Astrocyte of the cerebellum (primary cell): Measurements from ENCODE around the gene MED12L.

Source experiments
- DNase-seq: peaks from one replicate; pipeline ENCODE4 v3.0.0-alpha.2; 2011; ENCODE audit warnings: low read depth
- H3K4me3 ChIP-seq: 2 replicates; pipeline ENCODE4 v1.5.1; 2011; ENCODE audit warnings: mild to moderate bottlenecking, low read depth, low read length, moderate library complexity
- CTCF ChIP-seq: IDR thresholded peaks from 2 replicates; pipeline ENCODE4 v1.5.1; 2012; ENCODE audit warnings: low read length, low read depth, moderate library complexity, mild to moderate bottlenecking; ENCODE audit errors: missing control alignments
- in situ Hi-C: cut with HindIII; loops from 2 replicates; pipeline ENCODE4 v1.10.0; 2017; ENCODE audit warnings: low sequenced_read_pairs

Gene MED12L

GRCh38 chr3:151305775-151306151 is 220.3 kb downstream of the MED12L start:
- H3K4me3 ChIP-seq = no peak overlapping the region
- in situ Hi-C loops = no loop called here
- TF ChIP-seq CTCF = no peak
- peak; percentile 34 for DNase-seq

GRCh38 chr3:151306168-151306810 is 220.8 kb downstream of the MED12L start:
- no peak for DNase-seq
- in situ Hi-C loops = no loop called here
- TF ChIP-seq CTCF = no peak
- H3K4me3 ChIP-seq = no peak overlapping the region

- TF ChIP-seq CTCF = no peak
- DNase-seq = no peak
- in situ Hi-C loops = no loop called here
- no peak overlapping the region for H3K4me3 ChIP-seq
These were observed 221.7 kb downstream of the MED12L start for GRCh38 chr3:151307131-151307530.

- DNase-seq = no peak
- no peak for TF ChIP-seq CTCF
- in situ Hi-C loops = no loop called here
- no peak overlapping the region for H3K4me3 ChIP-seq
These were observed 222.4 kb downstream of the MED12L start for GRCh38 chr3:151307583-151308488.

- H3K4me3 ChIP-seq = no peak overlapping the region
- DNase-seq = no peak
- no peak for TF ChIP-seq CTCF
- in situ Hi-C loops = no loop called here
These were observed 224.1 kb downstream of the MED12L start for GRCh38 chr3:151309566-151309965.

- no peak for TF ChIP-seq CTCF
- no peak overlapping the region for H3K4me3 ChIP-seq
- in situ Hi-C loops = no loop called here
- DNase-seq = no peak
These were observed 227.5 kb downstream of the MED12L start for GRCh38 chr3:151312972-151313371.
